ENCODE results near the gene NR2F6. TPM values are rescaled to one million over a fixed set of nuclear protein-coding genes. Genes with fewer than 3 reads are reported as not detected.

The NR2F6 gene
- total RNA-seq, 1 donor from 2014 or later: 38.7 TPM

- intact Hi-C loops (cut with DNase I): no loop called here
- peak overlapping the region; percentile 28 for H3K27ac ChIP-seq
- no peaks in the 10 kb centered on the region for H3K9me3 ChIP-seq
- ATAC-seq: peak; percentile 56 to 65
- H3K4me3 ChIP-seq: no peak overlapping the region
- no peak for DNase-seq
- TF ChIP-seq, protein P1, sequence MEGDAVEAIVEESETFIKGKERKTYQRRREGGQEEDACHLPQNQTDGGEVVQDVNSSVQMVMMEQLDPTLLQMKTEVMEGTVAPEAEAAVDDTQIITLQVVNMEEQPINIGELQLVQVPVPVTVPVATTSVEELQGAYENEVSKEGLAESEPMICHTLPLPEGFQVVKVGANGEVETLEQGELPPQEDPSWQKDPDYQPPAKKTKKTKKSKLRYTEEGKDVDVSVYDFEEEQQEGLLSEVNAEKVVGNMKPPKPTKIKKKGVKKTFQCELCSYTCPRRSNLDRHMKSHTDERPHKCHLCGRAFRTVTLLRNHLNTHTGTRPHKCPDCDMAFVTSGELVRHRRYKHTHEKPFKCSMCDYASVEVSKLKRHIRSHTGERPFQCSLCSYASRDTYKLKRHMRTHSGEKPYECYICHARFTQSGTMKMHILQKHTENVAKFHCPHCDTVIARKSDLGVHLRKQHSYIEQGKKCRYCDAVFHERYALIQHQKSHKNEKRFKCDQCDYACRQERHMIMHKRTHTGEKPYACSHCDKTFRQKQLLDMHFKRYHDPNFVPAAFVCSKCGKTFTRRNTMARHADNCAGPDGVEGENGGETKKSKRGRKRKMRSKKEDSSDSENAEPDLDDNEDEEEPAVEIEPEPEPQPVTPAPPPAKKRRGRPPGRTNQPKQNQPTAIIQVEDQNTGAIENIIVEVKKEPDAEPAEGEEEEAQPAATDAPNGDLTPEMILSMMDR (IDR thresholded peaks at IDR 0.05): no peak
- H3K27me3 ChIP-seq (ENCODE audit: low read depth): no peaks in the 10 kb centered on the region
- peaks cover 8% of the 10 kb centered on the region for H3K4me1 ChIP-seq
- peaks cover 88% of the 10 kb centered on the region for H3K36me3 ChIP-seq
These were observed 61.3 kb downstream of the NR2F6 start for GRCh38 chr19:17184371-17184841.

DNA sequence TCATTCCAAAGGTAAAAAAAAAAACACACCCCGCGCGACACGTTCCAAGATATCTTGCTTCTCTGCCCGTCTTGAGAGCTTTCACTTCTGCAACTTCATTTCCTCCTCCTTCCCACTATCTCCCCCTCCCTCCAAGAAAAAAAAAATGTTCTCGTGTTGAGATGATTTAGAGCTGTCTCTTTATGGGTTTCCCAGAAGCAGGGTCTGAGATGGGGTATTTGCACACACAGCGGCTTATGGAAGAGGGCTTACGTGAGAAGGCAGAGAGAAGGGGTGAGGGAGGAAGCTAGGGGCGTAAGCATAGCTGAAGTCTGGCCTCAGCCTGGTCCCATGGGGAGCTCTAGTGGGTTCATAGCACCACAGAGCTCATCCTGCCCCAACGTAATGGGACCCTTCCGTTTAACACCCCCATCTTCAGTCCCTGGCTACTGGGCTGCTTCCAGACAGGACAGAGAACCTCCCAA, 61.8 kb downstream of the NR2F6 start:
- no peak for DNase-seq
- Histone ChIP-seq H3K4me1 (peaks cover 8% of the 10 kb centered on the region), H3K9me3 (no peaks in the 10 kb centered on the region), H3K27ac (peak overlapping the region; percentile 28), H3K36me3 (peaks cover 87% of the 10 kb centered on the region), H3K27me3 (ENCODE audit: low read depth) (no peaks in the 10 kb centered on the region), H3K4me3 (no peak overlapping the region)
- TF ChIP-seq, protein P1 (IDR thresholded peaks at IDR 0.05): no peak
- intact Hi-C loops (cut with DNase I): no loop called here
- ATAC-seq: peak in 1 of 2 donors; percentile 21

GRCh38 chr19:17183271-17183761, 62.4 kb downstream of the NR2F6 start:
- ATAC-seq (peak in 1 of 2 donors; percentile 37), DNase-seq (no peak)
- Histone ChIP-seq H3K4me3 (no peak overlapping the region), H3K27ac (peak overlapping the region; percentile 27), H3K36me3 (peaks cover 87% of the 10 kb centered on the region), H3K4me1 (peaks cover 8% of the 10 kb centered on the region), H3K27me3 (ENCODE audit: low read depth) (no peaks in the 10 kb centered on the region), H3K9me3 (no peaks in the 10 kb centered on the region)
- intact Hi-C loops (cut with DNase I): no loop called here
- TF ChIP-seq, protein P1 (IDR thresholded peaks at IDR 0.05): no peak

Other genes with a start within 250 kb of the NR2F6 start
- gene CPAMD8, start 219.1 kb downstream of the NR2F6 start, total RNA-seq: 54.3 TPM
- gene HAUS8, start 170.5 kb downstream of the NR2F6 start, total RNA-seq: 9.1 TPM
- 205 TPM for gene MYO9B, start 170.1 kb downstream of the NR2F6 start, total RNA-seq
- gene USE1, start 30.6 kb downstream of the NR2F6 start, total RNA-seq: 32.0 TPM
- 37.2 TPM for gene OCEL1, start 19.7 kb downstream of the NR2F6 start, total RNA-seq
- 8.2 TPM for gene USHBP1, start 18.8 kb upstream of the NR2F6 start, total RNA-seq
- gene BABAM1, start 21.5 kb upstream of the NR2F6 start, total RNA-seq: 58.4 TPM
- 0.92 TPM for gene ANKLE1, start 36.0 kb upstream of the NR2F6 start, total RNA-seq
- 19.5 TPM for gene ABHD8, start 57.5 kb upstream of the NR2F6 start, total RNA-seq
- gene MRPL34, start 60.0 kb upstream of the NR2F6 start, total RNA-seq: 68.3 TPM
- gene DDA1, start 63.6 kb upstream of the NR2F6 start, total RNA-seq: 32.2 TPM
- 16.6 TPM for gene ANO8, start 88.9 kb upstream of the NR2F6 start, total RNA-seq
- 21.0 TPM for gene GTPBP3, start 91.6 kb upstream of the NR2F6 start, total RNA-seq
- 25.9 TPM for gene PLVAP, start 131.4 kb upstream of the NR2F6 start, total RNA-seq
- 1.5 TPM for gene CCDC194, start 148.3 kb upstream of the NR2F6 start, total RNA-seq
- 165 TPM for gene BST2, start 159.7 kb upstream of the NR2F6 start, total RNA-seq
- gene MVB12A, start 174.1 kb upstream of the NR2F6 start, total RNA-seq: 45.3 TPM
- gene TMEM221, start 202.7 kb upstream of the NR2F6 start, total RNA-seq: not detected
- gene NXNL1, start 215.0 kb upstream of the NR2F6 start, total RNA-seq: not detected
- gene SLC27A1, start 224.6 kb upstream of the NR2F6 start, total RNA-seq: 27.0 TPM